GM19099 (cell line): ENCODE measurements around the gene FDXR.

Experiments
- POLR2A ChIP-seq: IDR thresholded peaks from 3 replicates; pipeline ENCODE4 v1.6.1; 2011; ENCODE audit warnings: low read depth; ENCODE audit not compliant: insufficient read length; ENCODE audit errors: extremely low read depth

Gene FDXR

DNA sequence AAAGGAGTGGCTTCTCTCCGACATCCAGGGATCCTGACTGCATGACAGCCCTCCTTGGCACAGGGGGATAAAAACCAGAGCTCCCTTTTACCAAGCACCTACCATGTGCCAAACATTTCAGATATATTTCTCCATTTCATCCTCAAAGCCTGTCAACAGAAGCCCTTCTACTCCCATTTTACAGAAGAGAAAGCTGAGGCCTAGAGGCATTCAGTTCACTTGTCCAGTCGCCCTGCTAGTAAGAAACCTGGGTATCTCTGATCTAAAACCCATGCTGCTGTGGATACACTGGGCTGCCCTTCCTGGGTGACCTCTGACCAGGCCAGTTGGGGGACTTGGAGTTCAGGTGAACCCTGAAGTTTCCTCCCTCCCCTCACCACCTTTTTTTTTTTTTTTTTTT lies 5.9 kb upstream of the FDXR start:
- no peak for TF ChIP-seq POLR2A

DNA sequence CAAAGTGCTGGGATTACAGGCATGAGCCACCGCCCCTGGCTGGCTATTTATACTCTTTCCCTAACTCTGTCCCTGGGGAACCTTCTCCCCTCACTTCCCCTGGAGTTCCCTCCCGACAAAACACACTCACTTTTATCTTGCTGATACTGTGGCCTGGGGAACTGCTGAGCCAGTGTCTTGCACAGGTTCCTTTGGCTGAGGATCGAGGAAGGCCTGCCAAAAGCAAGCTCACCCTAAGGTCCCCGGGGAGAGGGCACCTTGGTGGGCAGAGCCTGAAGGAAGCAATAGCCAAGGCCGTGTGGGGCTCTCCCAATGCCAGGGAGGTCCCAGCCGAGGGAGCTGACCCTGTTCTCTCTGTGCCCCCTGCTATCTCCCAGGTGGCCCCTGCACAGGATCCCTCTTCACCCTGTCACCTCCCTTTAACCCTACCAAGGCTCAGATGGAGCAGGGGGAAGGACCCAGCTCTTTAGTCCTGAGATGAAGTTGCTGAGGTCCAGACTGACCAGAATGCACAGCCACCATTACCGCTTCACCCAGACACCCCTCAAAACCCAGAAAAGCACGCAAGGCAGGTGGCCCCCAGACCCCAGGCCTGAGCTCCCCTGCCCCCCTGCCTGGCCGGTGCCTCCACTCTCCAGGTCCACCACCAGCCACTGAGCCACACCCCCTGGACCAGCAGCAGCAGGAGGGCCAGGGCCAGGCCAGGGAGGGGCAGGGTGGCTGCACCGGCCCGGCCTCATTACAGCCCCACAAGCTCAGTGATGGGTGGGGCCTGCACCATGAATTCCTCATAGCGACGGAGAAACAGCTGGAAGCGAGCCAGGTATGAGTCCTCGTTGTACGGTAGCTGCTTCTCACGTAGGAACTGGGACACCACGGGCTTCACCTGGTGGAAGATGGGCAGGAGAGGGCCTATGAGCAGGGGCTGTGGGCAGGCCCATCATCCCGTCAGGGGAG lies 5.1 kb upstream of the FDXR start:
- no peak for TF ChIP-seq POLR2A

DNA sequence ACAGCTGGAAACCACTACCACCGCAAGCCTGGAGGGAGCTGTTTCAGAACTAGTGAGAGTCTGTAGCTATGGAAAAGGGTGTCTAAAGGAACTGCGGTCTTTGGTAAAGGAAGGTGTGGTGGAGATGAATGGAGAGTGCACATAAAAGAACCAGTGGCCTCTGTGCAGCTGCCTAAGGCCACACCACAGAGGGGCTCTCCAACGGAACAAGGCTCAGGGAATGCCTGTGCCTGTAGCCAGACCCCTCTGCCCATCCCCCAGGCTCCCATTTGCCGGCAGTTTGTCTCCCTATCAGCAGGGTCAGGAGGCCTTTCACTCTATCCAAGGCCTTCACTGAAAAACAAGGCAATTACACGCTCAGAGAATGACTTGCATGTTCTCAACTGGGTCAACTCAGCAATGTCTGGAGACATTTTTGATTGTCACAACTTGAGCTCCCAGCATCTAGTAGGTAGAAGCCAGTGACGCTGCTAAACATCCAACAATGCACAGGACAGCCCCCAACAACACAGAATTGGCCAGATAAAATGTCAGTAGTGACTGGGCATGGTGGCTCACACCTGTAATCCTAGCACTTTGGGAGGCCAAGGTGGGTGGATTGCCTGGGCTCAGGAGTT lies 3.3 kb upstream of the FDXR start:
- no peak for TF ChIP-seq POLR2A

DNA sequence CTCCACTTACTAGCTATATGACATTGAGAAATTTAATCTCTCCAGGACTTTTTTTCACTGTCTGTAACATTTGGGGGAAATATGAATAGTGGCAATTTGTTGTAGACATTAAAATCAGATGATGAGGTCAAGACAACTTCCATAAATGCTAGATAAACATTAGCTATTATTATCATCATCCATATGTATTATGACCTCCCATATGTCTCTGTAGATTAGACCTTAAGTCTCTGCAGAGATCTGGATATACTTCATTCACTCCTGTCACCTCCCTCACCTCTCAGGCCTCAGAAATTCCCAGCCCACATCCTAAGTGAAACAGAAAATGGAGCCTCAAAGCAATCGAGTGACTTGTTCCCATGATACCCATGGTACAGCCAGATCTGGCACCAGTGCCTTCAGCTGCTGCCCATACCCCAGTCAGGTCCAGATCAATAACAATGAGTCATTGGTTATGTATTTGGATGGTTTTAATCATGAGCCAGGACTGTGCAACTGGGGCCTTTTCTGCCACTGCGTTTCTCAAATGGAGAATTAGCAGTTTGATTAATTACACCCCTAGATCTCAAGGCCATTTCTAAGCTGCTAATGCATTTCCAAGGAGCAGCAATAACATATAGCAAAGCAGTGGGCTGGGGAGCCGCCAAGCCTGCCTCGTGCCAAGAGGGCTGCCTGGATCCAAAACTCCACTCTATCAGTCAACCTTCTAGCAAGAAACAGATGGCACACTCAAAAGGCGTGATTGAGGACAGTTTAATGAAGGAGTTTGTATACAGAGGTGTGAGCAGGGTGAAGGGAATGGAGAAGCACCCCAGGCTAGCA lies 2.6 kb upstream of the FDXR start:
- no peak for TF ChIP-seq POLR2A

DNA sequence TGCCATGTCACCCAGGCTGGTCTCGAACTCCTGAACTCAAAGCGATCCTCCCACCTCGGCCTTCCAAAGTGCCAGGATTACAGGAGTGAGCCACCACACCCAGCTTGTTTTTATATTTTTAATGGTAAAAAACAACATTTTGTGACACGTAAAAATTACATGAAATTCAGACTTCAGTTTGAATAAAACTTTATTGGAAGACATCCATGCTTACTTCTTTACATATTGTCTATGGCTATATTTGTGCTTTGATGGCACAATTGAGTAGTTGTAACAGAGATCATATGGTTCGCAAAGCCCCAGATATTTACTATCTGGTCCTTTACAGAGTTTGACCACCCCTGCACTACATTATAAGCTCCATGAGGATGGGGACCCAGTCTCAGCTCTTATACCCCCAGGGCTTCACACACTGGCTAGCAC lies 1.8 kb upstream of the FDXR start:
- TF ChIP-seq POLR2A = no peak

DNA sequence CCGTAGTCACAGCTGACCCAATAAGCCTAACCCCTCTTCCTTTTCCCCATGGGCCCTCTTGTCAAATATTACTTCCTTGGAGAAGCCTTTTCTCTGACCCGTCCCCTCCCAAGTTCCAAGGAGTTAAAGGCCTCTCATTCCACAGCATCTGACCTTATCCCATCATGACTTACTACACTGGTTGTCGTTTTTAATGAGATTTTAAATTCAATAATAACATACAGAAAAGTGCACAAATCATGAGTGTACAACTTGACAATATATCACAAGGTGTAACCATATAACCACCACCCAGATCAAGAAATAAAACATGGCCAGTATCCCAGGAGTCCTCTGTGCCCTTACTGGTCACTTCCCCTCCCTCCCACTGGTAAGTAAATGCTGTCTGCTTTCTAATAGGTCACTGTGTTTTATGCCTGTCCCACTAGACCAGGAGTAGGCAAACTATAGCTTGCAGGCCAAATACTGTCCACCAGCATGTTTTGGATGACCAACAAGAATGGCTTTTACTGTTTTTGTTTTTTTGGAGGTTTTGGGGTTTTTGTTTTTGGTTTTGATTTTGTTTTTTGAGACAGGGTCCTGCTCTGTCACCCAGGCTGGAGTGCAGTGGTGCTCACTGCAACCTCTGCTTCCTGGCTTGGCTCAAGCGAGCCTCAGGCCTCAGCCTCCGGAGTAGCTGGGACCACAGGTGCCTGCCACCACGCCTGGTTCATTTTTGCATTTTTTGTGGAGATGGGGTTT lies 1.2 kb upstream of the FDXR start:
- no peak for TF ChIP-seq POLR2A

DNA sequence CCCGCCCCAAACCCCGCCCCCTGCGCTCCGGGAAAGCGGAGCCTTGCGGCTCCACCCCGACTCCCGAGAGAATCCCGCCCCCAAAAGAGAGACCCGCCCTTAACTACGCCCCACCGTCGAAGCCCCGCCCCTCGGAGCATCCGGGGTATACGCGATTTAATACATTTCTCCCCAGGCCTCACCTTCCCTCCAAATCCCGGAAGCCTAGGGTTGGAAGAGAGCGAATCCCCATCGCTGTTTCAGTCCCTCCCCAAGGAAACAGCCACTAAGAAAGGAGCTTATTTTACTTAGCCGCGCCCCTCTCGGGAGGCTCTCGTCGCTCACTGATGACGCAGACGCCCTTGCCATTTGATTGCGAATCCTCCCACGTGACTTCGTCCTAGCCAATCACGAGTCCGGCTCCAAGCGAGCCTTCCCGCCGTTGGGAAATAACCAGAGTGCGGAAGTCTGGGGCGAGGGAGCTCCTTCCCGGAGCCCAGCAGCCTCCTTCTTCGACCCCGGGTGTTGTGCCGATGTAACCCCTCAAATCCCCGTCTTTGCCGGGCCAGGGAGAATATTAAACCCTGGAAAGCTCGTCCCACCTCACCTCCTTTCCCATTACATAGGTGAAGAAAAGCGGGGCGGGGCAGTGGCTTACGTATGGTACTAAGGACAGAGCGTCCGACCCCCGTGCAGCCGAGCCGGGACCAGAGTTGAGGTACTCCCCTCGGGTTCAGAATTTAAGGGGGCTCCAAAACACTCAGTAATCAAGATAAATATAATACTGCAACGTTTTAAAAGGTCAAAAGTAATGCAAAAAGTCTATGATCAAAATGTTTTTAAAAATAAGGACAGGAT lies 461 bp upstream of the FDXR start:
- TF ChIP-seq POLR2A = peak; percentile 98

DNA sequence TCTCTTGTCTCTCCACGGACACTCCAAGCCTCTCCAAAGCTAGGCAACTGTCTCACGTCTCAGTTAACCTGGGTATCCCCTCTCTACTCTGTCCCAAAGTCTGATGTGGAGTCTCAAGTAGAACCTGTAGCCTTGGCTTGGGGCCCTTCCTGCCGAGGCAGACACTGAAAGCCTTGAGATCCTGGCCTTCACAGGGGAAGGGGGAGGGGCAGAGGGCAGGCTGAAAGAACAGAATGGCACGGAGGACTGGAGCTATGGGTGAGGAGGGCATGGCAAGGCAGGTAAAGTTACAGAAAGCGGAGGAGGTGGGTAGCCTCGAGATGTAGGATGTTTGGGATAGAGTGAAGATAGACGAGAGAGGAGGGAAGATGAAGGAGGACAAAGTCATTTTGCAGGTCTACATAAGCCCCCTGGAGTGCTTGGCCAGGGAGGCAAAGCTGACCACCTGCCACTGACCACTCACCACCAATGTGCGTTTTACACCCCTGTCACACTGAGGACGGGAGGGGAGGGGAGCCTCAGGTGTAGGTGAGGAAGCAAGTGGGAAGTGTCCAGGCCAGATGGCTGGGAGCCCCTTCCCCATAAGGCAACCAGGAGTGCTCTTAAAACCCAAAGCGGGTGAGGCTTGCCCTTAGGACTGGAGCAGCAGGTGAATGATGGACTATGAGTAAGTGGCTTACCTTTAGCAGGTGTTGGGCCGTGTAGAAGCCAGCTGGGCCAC lies 1.3 kb downstream of the FDXR start:
- TF ChIP-seq POLR2A = no peak

DNA sequence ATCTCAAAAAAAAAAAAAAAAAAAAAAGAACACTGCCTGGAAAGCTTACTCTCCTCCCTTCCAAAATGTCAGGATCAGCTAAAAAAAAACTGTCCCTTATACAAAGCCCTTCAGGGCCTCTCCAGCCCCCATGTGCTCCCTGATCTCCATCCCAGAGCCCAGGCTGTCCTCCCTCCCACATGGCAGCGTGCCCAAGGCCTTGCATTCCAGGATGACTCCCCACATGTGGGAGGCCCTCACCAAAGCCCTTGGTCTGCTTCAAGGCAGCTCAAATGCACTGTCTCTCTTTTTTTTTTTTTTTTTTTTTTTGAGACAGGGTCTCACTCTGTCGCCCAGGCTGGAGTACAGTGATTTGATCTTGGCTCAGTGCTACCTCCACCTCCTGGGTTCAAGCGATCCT lies 2.3 kb downstream of the FDXR start:
- no peak for TF ChIP-seq POLR2A

DNA sequence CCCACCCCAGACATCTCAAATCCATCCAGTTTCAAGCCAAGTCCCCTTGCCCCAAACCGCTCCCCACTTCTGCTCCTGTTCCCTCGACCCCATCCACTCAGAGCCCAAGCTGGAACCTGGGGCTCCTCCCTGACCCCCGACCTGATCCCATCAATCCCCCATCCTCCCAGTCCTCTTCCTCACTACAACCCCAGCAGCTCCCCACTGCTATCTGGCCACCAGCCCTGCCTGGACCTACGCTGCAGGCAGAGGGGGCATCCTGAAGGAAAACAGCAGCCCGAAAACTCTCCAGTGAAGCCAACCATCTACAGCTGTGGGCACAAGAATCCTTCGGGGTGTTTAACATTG lies 3.9 kb downstream of the FDXR start:
- TF ChIP-seq POLR2A = no peak

DNA sequence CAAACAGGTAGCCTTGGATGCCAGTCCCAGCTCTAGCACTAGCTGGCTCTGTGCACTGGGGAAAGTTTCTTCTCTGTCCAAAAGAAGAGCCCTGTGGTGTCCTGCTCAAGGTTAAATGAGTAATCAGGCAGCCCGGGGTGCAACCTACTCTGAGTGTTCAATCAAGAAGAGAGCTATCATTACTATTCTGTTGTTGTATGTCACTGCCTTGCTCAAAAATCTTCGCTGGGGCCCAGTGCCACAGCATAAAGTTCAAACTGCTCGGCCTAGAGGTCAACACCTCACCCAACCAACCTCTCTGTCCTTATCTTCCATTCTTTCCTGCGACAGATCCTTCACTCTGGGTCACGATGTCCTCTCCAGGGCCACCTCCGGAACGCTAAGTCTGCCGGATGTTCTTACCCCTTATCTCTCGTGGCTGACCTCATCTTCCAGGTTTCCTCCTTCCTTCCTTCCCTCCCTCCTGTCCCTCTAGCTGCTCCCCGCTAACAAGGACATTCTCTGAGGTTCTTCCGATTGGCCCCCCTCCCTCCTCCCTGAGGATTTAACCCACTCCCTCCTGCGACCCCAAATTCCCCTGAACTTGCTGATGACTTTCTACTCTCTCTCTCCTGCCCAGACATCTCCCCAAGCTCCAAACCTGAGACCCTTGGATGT lies 4.4 kb downstream of the FDXR start:
- TF ChIP-seq POLR2A = no peak

DNA sequence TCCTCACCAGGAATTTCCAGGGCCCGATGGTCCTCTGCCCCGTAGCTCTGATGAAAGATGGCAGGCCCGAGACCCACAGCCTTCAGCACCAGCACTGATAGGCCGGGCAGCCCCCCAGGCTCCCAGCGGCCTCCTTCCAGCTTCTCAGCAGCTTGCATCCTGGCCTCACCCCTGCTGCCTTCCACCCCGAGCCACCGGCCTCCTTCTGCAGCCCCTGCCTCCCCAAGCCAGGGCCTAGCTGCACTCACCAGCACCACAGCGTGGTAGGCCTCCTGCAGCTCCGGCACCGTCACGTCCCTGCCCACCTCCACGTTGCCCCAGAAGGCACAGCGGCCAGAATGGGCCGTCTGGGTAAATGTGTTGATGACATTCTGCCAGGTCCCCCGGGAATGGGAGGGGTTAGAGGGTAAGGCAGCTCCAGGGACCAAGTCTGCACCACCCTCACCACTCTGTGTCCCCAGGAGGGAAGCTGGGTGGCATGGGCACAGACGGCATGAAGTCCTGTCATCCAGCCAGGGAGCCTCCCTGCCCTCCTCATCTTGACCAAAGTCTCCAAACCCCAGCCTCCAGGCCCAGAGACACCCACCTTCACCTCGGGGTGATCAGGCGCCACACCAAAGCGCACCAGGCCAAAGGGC lies 6.5 kb downstream of the FDXR start:
- no peak for TF ChIP-seq POLR2A

DNA sequence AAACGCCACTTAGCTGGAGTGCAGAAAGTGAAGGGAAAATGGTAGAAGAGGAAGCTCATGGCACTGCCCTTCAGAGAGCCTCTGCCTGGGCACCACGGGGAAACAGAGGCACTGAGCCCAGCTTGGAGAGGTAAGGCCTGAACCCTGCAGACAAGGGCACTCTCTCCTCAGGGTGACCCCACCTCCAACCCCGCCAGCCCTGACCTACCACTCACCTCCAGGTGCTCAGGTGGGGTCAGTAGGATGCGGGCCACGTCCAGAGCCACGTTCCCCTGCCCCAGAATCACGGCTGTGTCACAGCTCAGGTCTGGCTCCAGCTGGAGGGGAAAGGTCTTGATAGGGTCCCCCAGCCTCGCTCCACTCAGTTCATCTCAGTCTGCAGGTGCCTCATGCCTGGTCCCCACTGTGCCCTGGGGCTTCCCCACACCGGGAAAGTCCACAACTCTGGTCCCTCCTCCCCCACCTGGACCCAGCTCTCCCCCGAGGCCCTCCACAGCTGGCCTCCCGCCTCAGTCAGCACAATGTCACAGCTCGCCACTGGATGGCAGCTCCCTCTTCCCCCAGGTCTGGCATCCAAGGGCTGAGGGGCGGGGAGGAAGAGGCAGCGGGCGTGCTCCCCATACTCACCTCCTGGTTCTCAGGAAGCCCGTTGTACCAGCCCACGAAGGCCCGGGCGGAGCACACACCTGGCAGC lies 7.1 kb downstream of the FDXR start:
- no peak for TF ChIP-seq POLR2A
